Measurements from ENCODE around the gene PTH1R. TPM values are rescaled to one million over a fixed set of nuclear protein-coding genes. Genes with fewer than 3 reads are reported as not detected.
A peak's percentile ranks its signal among the peaks of the same experiment; 100 is the strongest.

The PTH1R gene
- total and polyA plus RNA-seq, 10 of the 15 experiments (the other 5 are each of a cell fraction or from before 2014, with no cell fraction given), result not detected

- CTCF ChIA-PET, result interaction anchor here (1.2 to 4.1 kb wide), 3 partner anchors 20 to 40 kb away, joined by 3 to 35 read pairs (median 5); no protein-coding TSS in a partner anchor
- 10% methylated on average over 10 of the region's 10 CpGs for WGBS (ENCODE audit: insufficient coverage, insufficient replicate concordance, low lambda C conversion rate, missing lambda C conversion rate)
- Histone ChIP-seq H2AFZ (ENCODE audit: control insufficient read depth, low read depth, low read length) (no peak overlapping the region), H3K9ac (ENCODE audit: control insufficient read depth, insufficient read depth, low read length) (no peak overlapping the region), H3K27me3 (replicated peaks in 1 of 2; ENCODE audit: control insufficient read depth in 2 of 2, insufficient read depth in 2 of 2, low read length in 1 of 2) (no peaks in the 10 kb centered on the region; a peak in 1 of 4 replicates), H3K4me2 (ENCODE audit: control insufficient read depth, insufficient read depth) (no peak overlapping the region), H3K36me3 (ENCODE audit: control insufficient read depth in 2 of 2, insufficient read depth in 2 of 2, low read length in 1 of 2) (no peaks in the 10 kb centered on the region), H4K20me1 (ENCODE audit: control insufficient read depth, insufficient read depth) (no peaks in the 10 kb centered on the region), H3K79me2 (ENCODE audit: control insufficient read depth, insufficient read depth, low read length) (no peaks in the 10 kb centered on the region), H3K27ac (ENCODE audit: control insufficient read depth, insufficient read depth) (no peak overlapping the region), H3K4me1 (ENCODE audit: control insufficient read depth, insufficient read depth, low read length) (peaks cover 5% of the 10 kb centered on the region), H3K4me3 (no peak overlapping the region), H3K9me3 (replicated peaks; ENCODE audit: control insufficient read depth, insufficient read depth, low read length) (no peaks in the 10 kb centered on the region)
- RAD21 ChIA-PET (ENCODE audit: unreplicated experiment), result interaction anchor here (1.2 kb wide), 1 partner anchor 40 kb away, joined by 3 read pairs; no protein-coding TSS in a partner anchor
- DNase-seq (ENCODE audit: low read depth, low spot score) (no peak), FAIRE-seq (no peak), ATAC-seq (no peak)
- POLR2A ChIA-PET, result no interaction called here
- in situ Hi-C loops (cut with MboI), result no loop called here
- intact Hi-C loops (cut with micrococcal nuclease; ENCODE audit: unreplicated experiment), result no loop called here
- SMC1A ChIA-PET (ENCODE audit: uncharacterized antibody, unreplicated experiment), result interaction anchor here (3.7 kb wide), 1 partner anchor 26 kb away, joined by 16 read pairs; no protein-coding TSS in a partner anchor
- no peak for TF ChIP-seq E4F1 (IDR thresholded peaks at IDR 0.05; ENCODE audit: borderline replicate concordance, partially characterized antibody)
- no peak for TF ChIP-seq ZSCAN29 (IDR thresholded peaks at IDR 0.05)
- peak; percentile 57 to 83; a peak in 3 of 4 replicates for TF ChIP-seq BHLHE40 (IDR thresholded peaks at IDR 0.05; ENCODE audit: borderline replicate concordance in 1 of 2, low read depth in 2 of 2, low read length in 1 of 2)
- 0 out of 2 replicates have a peak, but pooled peaks have one; percentile 24 for TF ChIP-seq DPF2 (IDR thresholded peaks at IDR 0.05)
- peak; percentile 33; the same call in 1 of the 2 replicates for TF ChIP-seq BACH1 (IDR thresholded peaks at IDR 0.05; ENCODE audit: borderline replicate concordance)
- BruUV-seq (replicated peaks), result no TSS peak
These were observed 8.1 kb upstream of the PTH1R start for GRCh38 chr3:46869440-46869839.

Data from GM12878 (cell line).